Measurements from ENCODE around the gene CABYR.
"Not testable (repeated sequence)": the region's sequence is repeated elsewhere in the genome, so short reads cannot be mapped to it uniquely, and the experiment has no call there.

Gene CABYR

GRCh38 chr18:24130494-24130893, 8.4 kb upstream of the CABYR start:
- no peak for DNase-seq

- DNase-seq = no peak
These were observed 1.9 kb upstream of the CABYR start for GRCh38 chr18:24136967-24137373.

GRCh38 chr18:24138409-24138788, 463 bp upstream of the CABYR start:
- no peak for DNase-seq

GRCh38 chr18:24140697-24141096, 1.8 kb downstream of the CABYR start:
- no peak for DNase-seq

- no peak for DNase-seq
These were observed 3.5 kb downstream of the CABYR start for GRCh38 chr18:24142376-24142775.

GRCh38 chr18:24149591-24149990, 10.7 kb downstream of the CABYR start:
- DNase-seq = not testable (repeated sequence)

- DNase-seq = no peak
These were observed 14.5 kb downstream of the CABYR start for GRCh38 chr18:24153397-24153796.

- no peak for DNase-seq
These were observed 19.0 kb downstream of the CABYR start for GRCh38 chr18:24157855-24158254.

- DNase-seq = no peak
These were observed 21.2 kb downstream of the CABYR start for GRCh38 chr18:24160086-24160485.

- no peak for DNase-seq
These were observed 22.4 kb downstream of the CABYR start for GRCh38 chr18:24161304-24161703.

- no peak for DNase-seq
These were observed 29.6 kb downstream of the CABYR start for GRCh38 chr18:24168496-24168895.

GRCh38 chr18:24170360-24170759, 31.5 kb downstream of the CABYR start:
- DNase-seq = no peak

- no peak for DNase-seq
These were observed 35.1 kb downstream of the CABYR start for GRCh38 chr18:24173997-24174396.

GRCh38 chr18:24176727-24177416, 38.0 kb downstream of the CABYR start:
- peak; percentile 35 for DNase-seq

GRCh38 chr18:24177499-24178133, 38.8 kb downstream of the CABYR start:
- DNase-seq = no peak

- DNase-seq = no peak
These were observed 41.2 kb downstream of the CABYR start for GRCh38 chr18:24180048-24180447.

- no peak for DNase-seq
These were observed 42.9 kb downstream of the CABYR start for GRCh38 chr18:24181806-24182205.

- no peak for DNase-seq
These were observed 46.9 kb downstream of the CABYR start for GRCh38 chr18:24185805-24186204.

GRCh38 chr18:24187049-24187448, 48.2 kb downstream of the CABYR start:
- no peak for DNase-seq

- DNase-seq = no peak
These were observed 48.8 kb downstream of the CABYR start for GRCh38 chr18:24187689-24188088.

- DNase-seq = no peak
These were observed 49.3 kb downstream of the CABYR start for GRCh38 chr18:24188120-24188519.

GRCh38 chr18:24189007-24189528, 50.2 kb downstream of the CABYR start:
- no peak for DNase-seq

- no peak for DNase-seq
These were observed 50.9 kb downstream of the CABYR start for GRCh38 chr18:24189664-24190346.

- no peak for DNase-seq
These were observed 51.7 kb downstream of the CABYR start for GRCh38 chr18:24190590-24190989.

Data from NCI-H1048 (cell line).